GM23248 (cell line): ENCODE data around the gene TCF25. TPM values are rescaled to one million over a fixed set of nuclear protein-coding genes. Genes with fewer than 3 reads are reported as not detected.

ENCODE experiments used
- DNase-seq: peaks from one replicate; pipeline ENCODE4 v3.0.0-alpha.2; 2015
- H2AFZ ChIP-seq: fragments of 200-600 bp; sonication (generic); 2 replicates; pipeline ENCODE4 v1.6.1; 2016; ENCODE audit warnings: antibody characterized with exemption
- H3F3A ChIP-seq: fragments of 200-600 bp; sonication (generic); 2 replicates; pipeline ENCODE4 v1.6.1; 2016; ENCODE audit warnings: mild to moderate bottlenecking, antibody characterized with exemption, mixed run types; ENCODE audit not compliant: insufficient read depth
- H3K27ac ChIP-seq: fragments of 200-600 bp; sonication (generic); 2 replicates; pipeline ENCODE4 v1.5.1; 2016; ENCODE audit warnings: mild to moderate bottlenecking
- H3K27me3 ChIP-seq: fragments of 200-600 bp; sonication (generic); replicated peaks from 2 replicates; pipeline ENCODE4 v1.6.1; 2016; ENCODE audit warnings: mild to moderate bottlenecking; ENCODE audit not compliant: insufficient read depth
- H3K36me3 ChIP-seq: fragments of 200-600 bp; sonication (generic); 2 replicates; pipeline ENCODE4 v1.6.1; 2016; ENCODE audit warnings: low read depth, mild to moderate bottlenecking
- H3K4me1 ChIP-seq: fragments of 200-600 bp; sonication (generic); 2 replicates; pipeline ENCODE4 v1.6.1; 2016; ENCODE audit warnings: mild to moderate bottlenecking; ENCODE audit not compliant: insufficient read depth
- H3K4me2 ChIP-seq: fragments of 200-600 bp; sonication (generic); one replicate; pipeline ENCODE4 v1.6.1; 2016; ENCODE audit warnings: mild to moderate bottlenecking; ENCODE audit not compliant: unreplicated experiment
- H3K4me3 ChIP-seq: fragments of 200-600 bp; sonication (generic); 2 replicates; pipeline ENCODE4 v1.5.1; 2016; ENCODE audit warnings: mild to moderate bottlenecking
- H3K79me2 ChIP-seq: fragments of 200-600 bp; sonication (generic); 2 replicates; pipeline ENCODE4 v1.6.1; 2016; ENCODE audit warnings: mild to moderate bottlenecking; ENCODE audit not compliant: insufficient read depth
- H3K9ac ChIP-seq: fragments of 200-600 bp; sonication (generic); 2 replicates; pipeline ENCODE4 v1.6.1; 2016; ENCODE audit warnings: mild to moderate bottlenecking
- H3K9me2 ChIP-seq: fragments of 200-600 bp; sonication (generic); 2 replicates; pipeline ENCODE4 v1.6.1; 2016; ENCODE audit warnings: mixed run types, mild to moderate bottlenecking, moderate library complexity; ENCODE audit not compliant: insufficient read depth
- H3K9me3 ChIP-seq: fragments of 200-600 bp; sonication (generic); one replicate; pipeline ENCODE4 v1.6.1; 2017; ENCODE audit warnings: low read depth
- H4K20me1 ChIP-seq: fragments of 200-600 bp; sonication (generic); 2 replicates; pipeline ENCODE4 v1.6.0; 2016; ENCODE audit not compliant: insufficient read depth
- EZH2 ChIP-seq: fragments of 200-600 bp; sonication (generic); IDR thresholded peaks from 2 replicates; pipeline ENCODE4 v1.6.1; 2018; ENCODE audit warnings: antibody characterized with exemption, mild to moderate bottlenecking; ENCODE audit not compliant: insufficient read depth, poor library complexity, severe bottlenecking
- EZH2phosphoT487 ChIP-seq: fragments of 200-600 bp; sonication (generic); IDR thresholded peaks from 2 replicates; pipeline ENCODE4 v1.6.1; 2018; ENCODE audit warnings: antibody characterized with exemption, moderate library complexity, mild to moderate bottlenecking, low read depth; ENCODE audit not compliant: insufficient read depth
- WGBS, 2 experiments: methylation state at CpG; one replicate each; pipeline ENCODE4 v1.1.6; 2015 to 2017; ENCODE audit warnings: low lambda C conversion rate in 2 of 2, low coverage in 1 of 2; ENCODE audit errors: missing lambda C conversion rate in 2 of 2; 5-methylcytosine and 5-hydroxymethylcytosine counted together
- in situ Hi-C: fragments of 300-500 bp; cut with MboI; formaldehyde crosslinking; loops from 2 replicates; pipeline ENCODE4 v1.15.0; 2020
- polyA plus RNA-seq: library from polyadenylated mRNA; unstranded; fragments of >200 nt; fragmentation: Nextera tagmentation; extraction: Ambion mirVana; gene quantifications from 2 replicates; pipeline ENCODE4 v1.2.1, GENCODE V29; 2016
- total RNA-seq: library from RNA; depleted of rRNA; stranded (reverse); fragments of >200 nt; shearing (Covaris generic); gene quantifications from 2 replicates; pipeline ENCODE4 v1.2.3, GENCODE V29; 2014

The TCF25 gene
- total and polyA plus RNA-seq, 2 experiments from 2014 or later: 143 to 162 TPM

DNA sequence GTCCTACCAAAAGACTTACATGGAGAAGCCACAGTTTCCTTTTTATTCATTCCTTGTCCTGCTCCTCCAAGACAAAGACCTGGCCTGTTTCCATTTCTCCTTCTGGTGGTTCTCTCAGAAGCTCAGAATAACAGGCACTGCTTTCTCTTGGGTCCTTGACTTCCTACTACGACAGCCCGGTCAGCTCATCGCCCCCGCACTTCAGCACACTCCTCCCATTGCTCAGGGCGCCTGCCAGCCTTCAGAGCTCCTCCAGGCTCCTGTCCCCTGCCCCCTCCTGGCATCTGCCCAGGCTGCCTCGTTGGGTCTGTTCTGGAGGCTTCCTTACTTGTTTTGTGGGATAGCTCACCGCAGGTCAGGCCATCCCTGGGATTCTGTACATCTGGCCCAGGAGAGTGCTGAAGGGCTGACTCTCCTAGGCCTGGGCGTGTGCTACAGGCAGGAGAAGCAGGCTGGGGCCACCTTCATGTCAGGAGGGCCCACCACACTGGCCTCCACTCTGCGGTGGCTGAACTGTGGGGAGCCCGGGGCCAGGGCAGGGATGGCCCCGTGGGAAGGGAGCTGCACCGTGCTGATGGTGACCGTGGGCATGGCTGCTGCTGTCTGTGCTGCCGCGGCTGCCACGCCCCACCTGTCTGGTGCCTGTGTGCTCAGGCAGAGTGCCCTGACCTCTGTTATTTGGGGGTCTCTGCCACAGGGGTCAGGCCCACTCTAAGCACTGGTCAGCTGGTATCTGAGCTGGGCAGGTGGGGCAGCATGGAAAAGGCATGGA, 17.7 kb downstream of the TCF25 start:
- peaks cover 32% of the 10 kb centered on the region for H3K36me3 ChIP-seq
- no peaks in the 10 kb centered on the region for H3K4me1 ChIP-seq
- no peaks in the 10 kb centered on the region for H4K20me1 ChIP-seq
- no peaks in the 10 kb centered on the region for H3K9me2 ChIP-seq
- peaks cover 84% of the 10 kb centered on the region for H3K79me2 ChIP-seq
- H3F3A ChIP-seq: no peaks in the 10 kb centered on the region
- TF ChIP-seq EZH2phosphoT487: no peak
- TF ChIP-seq EZH2: no peak
- H3K4me3 ChIP-seq: no peak overlapping the region
- H3K9ac ChIP-seq: no peak overlapping the region
- H3K27me3 ChIP-seq: no peaks in the 10 kb centered on the region
- H3K4me2 ChIP-seq: no peak overlapping the region
- no peak for DNase-seq
- 91% methylated on average over 14 to 16 of the region's 16 CpGs for WGBS, 2 experiments
- in situ Hi-C loops: no loop called here
- H3K9me3 ChIP-seq: no peaks in the 10 kb centered on the region
- H2AFZ ChIP-seq: no peak overlapping the region
- H3K27ac ChIP-seq: no peak overlapping the region

DNA sequence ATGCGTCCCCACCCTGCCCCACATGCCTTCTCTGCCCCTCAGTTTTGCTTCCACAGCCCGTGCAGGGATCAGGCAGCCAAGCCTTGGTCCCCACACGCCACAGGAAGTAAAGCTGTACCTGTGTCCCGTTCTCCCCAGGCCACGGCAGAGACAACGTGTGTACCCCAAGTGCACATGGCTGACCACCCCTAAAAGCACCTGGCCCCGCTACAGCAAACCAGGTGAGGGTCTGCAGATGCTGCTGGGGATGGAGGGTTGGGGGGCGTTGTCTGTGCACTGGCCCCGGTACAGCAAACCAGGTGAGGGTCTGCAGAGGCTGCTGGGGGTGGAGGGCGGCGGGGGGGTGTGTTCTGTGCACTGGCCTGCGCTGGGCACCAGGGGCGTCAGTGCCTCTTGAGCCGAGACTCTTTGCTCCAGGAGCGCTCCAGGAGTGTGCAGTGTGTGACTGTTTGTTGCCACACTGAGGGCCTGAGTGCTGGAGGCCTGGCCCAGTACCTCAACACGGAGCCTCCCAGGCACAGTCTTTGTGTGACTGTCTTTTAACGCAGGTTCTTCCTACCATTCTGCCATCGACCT, 18.8 kb downstream of the TCF25 start:
- H3K79me2 ChIP-seq: peaks cover 77% of the 10 kb centered on the region
- peaks cover 29% of the 10 kb centered on the region for H3K36me3 ChIP-seq
- H4K20me1 ChIP-seq: no peaks in the 10 kb centered on the region
- no peaks in the 10 kb centered on the region for H3F3A ChIP-seq
- H3K27me3 ChIP-seq: no peaks in the 10 kb centered on the region
- H3K4me1 ChIP-seq: no peaks in the 10 kb centered on the region
- no peak for DNase-seq
- in situ Hi-C loops: no loop called here
- H3K9me2 ChIP-seq: no peaks in the 10 kb centered on the region
- no peaks in the 10 kb centered on the region for H3K9me3 ChIP-seq
- H3K27ac ChIP-seq: no peak overlapping the region
- no peak overlapping the region for H2AFZ ChIP-seq
- H3K4me2 ChIP-seq: no peak overlapping the region
- H3K9ac ChIP-seq: no peak overlapping the region
- WGBS, 2 experiments: 95 to 96% methylated on average over 13 to 18 of the region's 18 CpGs
- TF ChIP-seq EZH2 (no peak), EZH2phosphoT487 (no peak)
- H3K4me3 ChIP-seq: no peak overlapping the region

- no peak for DNase-seq
- no peak overlapping the region for H3K27ac ChIP-seq
Measured at GRCh38 chr16:89892635-89893034, 19.2 kb downstream of the TCF25 start.

GRCh38 chr16:89893642-89894548, 20.5 kb downstream of the TCF25 start:
- H3K27me3 ChIP-seq: no peaks in the 10 kb centered on the region
- no peaks in the 10 kb centered on the region for H4K20me1 ChIP-seq
- no peak overlapping the region for H3K27ac ChIP-seq
- H3K79me2 ChIP-seq: peaks cover 70% of the 10 kb centered on the region
- no peaks in the 10 kb centered on the region for H3F3A ChIP-seq
- no peak overlapping the region for H3K4me3 ChIP-seq
- H3K4me1 ChIP-seq: no peaks in the 10 kb centered on the region
- no peak overlapping the region for H2AFZ ChIP-seq
- H3K36me3 ChIP-seq: peaks cover 31% of the 10 kb centered on the region
- no peak overlapping the region for H3K4me2 ChIP-seq
- in situ Hi-C loops: no loop called here
- TF ChIP-seq EZH2phosphoT487 (no peak), EZH2 (no peak)
- H3K9me3 ChIP-seq: no peaks in the 10 kb centered on the region
- DNase-seq: no peak
- H3K9me2 ChIP-seq: no peaks in the 10 kb centered on the region
- no peak overlapping the region for H3K9ac ChIP-seq
- WGBS, 2 experiments: 93 to 94% methylated on average over 27 to 44 of the region's 45 CpGs

More at GRCh38 chr16:89892635-89893034, 19.2 kb downstream of the TCF25 start:
- H3K36me3 ChIP-seq: peaks cover 29% of the 10 kb centered on the region
- H3K9me3 ChIP-seq: no peaks in the 10 kb centered on the region
- no peak overlapping the region for H3K4me3 ChIP-seq
- no peaks in the 10 kb centered on the region for H3F3A ChIP-seq
- 84 to 88% methylated on average over 9 of the region's 9 CpGs for WGBS, 2 experiments
- no peak overlapping the region for H3K4me2 ChIP-seq
- no peaks in the 10 kb centered on the region for H3K27me3 ChIP-seq
- no peak for TF ChIP-seq EZH2phosphoT487
- TF ChIP-seq EZH2: no peak
- H3K79me2 ChIP-seq: peaks cover 77% of the 10 kb centered on the region
- no peaks in the 10 kb centered on the region for H4K20me1 ChIP-seq
- no peak overlapping the region for H3K9ac ChIP-seq
- no peaks in the 10 kb centered on the region for H3K4me1 ChIP-seq
- no peak overlapping the region for H2AFZ ChIP-seq
- no peaks in the 10 kb centered on the region for H3K9me2 ChIP-seq
- in situ Hi-C loops: no loop called here
